HUES64 (cell line): ENCODE measurements around the gene ERBB3.
"Not testable (repeated sequence)": the region's sequence is repeated elsewhere in the genome, so short reads cannot be mapped to it uniquely, and the experiment has no call there.

Experiments
- H3K27ac ChIP-seq: 2 replicates; pipeline ENCODE4 v1.7.0; 2013; ENCODE audit warnings: low read depth, low read length, inconsistent platforms
- H3K27me3 ChIP-seq: 2 replicates; pipeline ENCODE4 v1.6.1; 2013; ENCODE audit warnings: mild to moderate bottlenecking, low read length; ENCODE audit not compliant: insufficient read depth
- H3K36me3 ChIP-seq: 2 replicates; pipeline ENCODE4 v1.6.1; 2013; ENCODE audit warnings: mild to moderate bottlenecking, low read length; ENCODE audit not compliant: insufficient read depth
- H3K4me1 ChIP-seq: 2 replicates; pipeline ENCODE4 v1.6.1; 2013; ENCODE audit warnings: mild to moderate bottlenecking, low read length, moderate library complexity; ENCODE audit not compliant: insufficient read depth
- H3K4me3 ChIP-seq: 2 replicates; pipeline ENCODE4 v1.5.1; 2013; ENCODE audit warnings: mild to moderate bottlenecking, low read length, moderate library complexity
- H3K9ac ChIP-seq: 2 replicates; pipeline ENCODE4 v1.6.1; 2013; ENCODE audit warnings: mild to moderate bottlenecking, low read depth, low read length
- H3K9me3 ChIP-seq: 2 replicates; pipeline ENCODE4 v1.6.1; 2013; ENCODE audit warnings: low read depth, low read length; ENCODE audit not compliant: insufficient read depth
- WGBS: fragments of 150-250, 120-280 bp; methylation state at CpG from one replicate; pipeline ENCODE4 v1.1.7; 2013; ENCODE audit warnings: missing lambda C conversion rate; 5-methylcytosine and 5-hydroxymethylcytosine counted together

Gene ERBB3

DNA sequence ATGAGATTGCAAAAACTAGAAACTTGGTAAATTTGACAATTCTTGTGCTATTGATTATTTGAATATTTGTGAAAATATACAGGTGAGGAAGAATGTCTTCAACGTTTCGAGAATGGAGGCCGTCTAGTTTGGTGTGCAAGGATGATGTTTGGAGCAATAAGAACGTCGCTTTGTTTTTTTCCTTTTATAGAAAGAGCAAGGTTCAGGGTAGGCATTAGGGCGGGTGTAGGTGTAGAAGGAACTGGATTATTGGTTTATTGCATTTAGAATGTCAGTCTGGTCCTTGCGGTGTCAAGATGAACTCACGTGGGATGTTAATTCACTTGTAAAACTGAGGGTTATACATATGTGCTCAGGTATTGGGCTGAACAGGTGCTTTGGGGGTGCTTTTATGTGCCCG lies 37.1 kb upstream of the ERBB3 start:
- Histone ChIP-seq H3K4me3 (peak overlapping the region; percentile 84), H3K9me3 (no peaks in the 10 kb centered on the region), H3K27me3 (no peaks in the 10 kb centered on the region), H3K9ac (peak overlapping the region; percentile 98), H3K36me3 (peaks cover 40% of the 10 kb centered on the region), H3K4me1 (peaks cover 2% of the 10 kb centered on the region; the same call in 1 of the 2 replicates), H3K27ac (peak overlapping the region; percentile 95)
- 50% methylated on average over 9 of the region's 9 CpGs for WGBS

DNA sequence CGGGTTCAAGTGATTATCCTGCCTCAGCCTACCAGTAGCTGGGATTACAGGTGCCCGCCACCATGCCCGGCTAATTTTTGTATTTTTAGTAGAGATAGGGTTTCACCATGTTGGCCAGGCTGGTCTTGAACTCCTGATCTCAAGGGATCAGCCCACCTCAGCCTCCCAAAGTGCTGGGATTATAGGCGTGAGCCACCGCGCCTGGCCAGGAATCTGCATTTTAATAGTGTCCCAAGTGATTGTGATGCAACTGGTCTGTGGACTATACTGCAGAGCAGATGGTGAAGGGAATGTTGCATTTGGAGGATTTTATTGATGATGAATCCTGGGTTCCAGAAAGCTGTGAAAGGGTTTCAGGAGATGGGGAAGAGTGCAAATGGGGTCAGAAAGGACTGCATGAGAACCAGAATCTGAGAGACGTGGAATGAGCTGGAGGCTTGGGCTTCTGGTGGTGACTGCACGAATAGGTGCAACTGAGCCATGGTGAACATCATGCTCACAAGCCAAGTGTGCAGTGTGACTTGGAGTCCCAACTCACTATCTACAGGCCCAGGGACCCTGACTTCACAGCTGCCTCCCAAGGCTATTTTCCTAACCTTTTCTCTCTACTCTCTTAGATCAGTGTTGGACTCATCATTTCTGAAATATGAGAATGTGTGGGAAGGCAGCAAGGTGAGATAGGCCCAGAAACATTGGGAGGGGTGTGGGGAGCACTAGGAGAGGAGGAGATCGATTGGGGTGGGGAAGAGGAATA lies 33.8 kb upstream of the ERBB3 start:
- H3K4me1 ChIP-seq = no peaks in the 10 kb centered on the region
- no peaks in the 10 kb centered on the region for H3K27me3 ChIP-seq
- whole genome bisulfite sequencing = 80% methylated on average over 8 of the region's 9 CpGs
- H3K36me3 ChIP-seq = peaks cover 34% of the 10 kb centered on the region
- no peaks in the 10 kb centered on the region for H3K9me3 ChIP-seq
- no peak overlapping the region for H3K9ac ChIP-seq
- H3K27ac ChIP-seq = peak overlapping the region; percentile 60; the same call in 1 of the 2 replicates
- no peak overlapping the region for H3K4me3 ChIP-seq

DNA sequence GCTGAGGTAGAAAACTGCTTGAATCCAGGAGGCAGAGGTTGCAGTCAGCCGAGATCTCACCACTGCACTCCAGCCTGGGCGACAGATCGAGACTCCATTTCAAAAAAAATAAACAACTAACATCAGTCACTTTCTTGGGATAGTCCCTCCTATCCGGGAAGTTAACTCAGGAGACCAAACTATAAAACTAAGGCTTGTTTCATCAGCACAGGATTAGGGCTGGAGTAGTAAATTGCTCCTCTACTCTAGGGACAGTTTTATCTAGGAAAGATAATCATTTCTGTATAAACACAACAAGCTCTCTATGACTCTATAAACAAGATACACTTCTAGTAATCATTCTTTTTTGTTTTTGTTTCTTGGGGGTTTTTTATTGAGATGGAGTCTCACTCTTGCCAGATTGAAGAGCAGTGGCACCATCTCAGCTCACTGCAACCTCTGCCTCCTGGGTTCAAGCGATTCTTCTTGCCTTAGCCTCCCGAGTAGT lies 26.5 kb upstream of the ERBB3 start:
- Histone ChIP-seq H3K9me3 (no peaks in the 10 kb centered on the region), H3K4me3 (no peak overlapping the region)
- 94% methylated on average over 6 of the region's 6 CpGs for WGBS

DNA sequence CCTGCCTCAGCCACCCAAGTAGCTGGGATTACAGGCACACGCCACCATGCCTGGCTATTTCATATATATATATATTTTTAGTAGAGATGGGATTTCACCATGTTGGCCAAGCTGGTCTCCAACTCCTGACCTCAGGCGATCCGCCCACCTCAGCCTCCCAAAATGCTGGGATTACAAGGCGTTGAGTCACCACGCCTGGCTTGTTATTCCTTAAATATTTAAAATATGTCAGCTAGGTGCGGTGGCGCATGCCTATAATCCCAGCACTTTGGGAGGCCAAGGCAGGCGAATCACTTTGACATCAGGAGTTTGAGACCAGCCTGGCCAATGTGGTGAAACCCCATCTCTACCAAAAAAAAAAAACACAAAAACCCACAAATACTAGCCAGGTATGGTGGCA lies 20.0 kb upstream of the ERBB3 start:
- not testable (repeated sequence) for H3K9me3 ChIP-seq, H3K27ac ChIP-seq, H3K36me3 ChIP-seq, H3K4me3 ChIP-seq, H3K4me1 ChIP-seq, H3K27me3 ChIP-seq, H3K9ac ChIP-seq
- WGBS = 83% methylated on average over 7 of the region's 8 CpGs

More for the DNA sequence above, 26.5 kb upstream of the ERBB3 start:
- no peaks in the 10 kb centered on the region for H3K4me1 ChIP-seq
- H3K9ac ChIP-seq = no peak overlapping the region
- H3K27me3 ChIP-seq = no peaks in the 10 kb centered on the region
- no peak overlapping the region for H3K27ac ChIP-seq
- no peaks in the 10 kb centered on the region for H3K36me3 ChIP-seq

DNA sequence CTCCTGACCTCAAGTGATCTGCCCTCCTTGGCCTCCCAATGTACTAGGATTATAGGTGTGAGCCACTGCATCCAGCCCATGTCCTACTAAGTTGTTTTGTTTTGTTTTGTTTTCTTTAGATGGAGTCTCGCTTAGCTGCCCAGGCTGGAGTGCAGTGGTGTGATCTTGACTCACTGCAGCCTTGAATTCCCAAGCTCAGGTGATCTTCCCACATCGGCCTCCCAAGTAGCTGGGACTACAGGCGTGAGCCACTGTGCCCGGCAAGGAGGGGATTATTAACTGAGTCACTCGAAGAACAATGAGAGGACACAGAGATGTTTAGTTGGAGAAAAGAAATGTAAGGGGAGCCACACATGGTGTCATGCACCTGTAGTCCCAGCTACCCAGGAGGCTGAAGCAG lies 18.0 kb upstream of the ERBB3 start:
- Histone ChIP-seq H3K4me1 (no peaks in the 10 kb centered on the region), H3K4me3 (no peak overlapping the region), H3K9me3 (no peaks in the 10 kb centered on the region), H3K27ac (no peak overlapping the region), H3K9ac (no peak overlapping the region), H3K36me3 (no peaks in the 10 kb centered on the region), H3K27me3 (no peaks in the 10 kb centered on the region)
- WGBS = 73% methylated on average over 5 of the region's 5 CpGs

DNA sequence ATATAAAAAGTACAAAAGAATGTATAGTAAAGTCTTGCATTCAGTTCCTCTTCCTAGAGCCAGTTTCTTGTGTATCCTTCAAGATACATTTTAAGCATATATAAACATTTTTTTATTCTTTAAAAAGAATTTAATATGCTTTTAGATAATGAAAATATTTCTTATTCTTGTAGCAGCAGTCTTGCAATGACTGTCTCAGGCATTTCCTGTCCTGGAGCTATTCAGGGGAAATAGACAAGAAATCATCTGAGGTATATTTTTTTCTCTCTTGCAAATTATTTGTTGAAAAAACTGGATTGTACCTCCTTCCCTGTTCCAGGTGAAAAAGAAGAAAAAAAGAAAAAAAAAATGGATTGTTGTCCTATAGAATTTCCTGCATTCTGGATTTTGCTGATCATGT lies 17.0 kb upstream of the ERBB3 start:
- Histone ChIP-seq H3K4me3 (no peak overlapping the region), H3K9me3 (no peaks in the 10 kb centered on the region), H3K27me3 (no peaks in the 10 kb centered on the region), H3K9ac (no peak overlapping the region), H3K27ac (no peak overlapping the region), H3K36me3 (no peaks in the 10 kb centered on the region), H3K4me1 (no peaks in the 10 kb centered on the region)

DNA sequence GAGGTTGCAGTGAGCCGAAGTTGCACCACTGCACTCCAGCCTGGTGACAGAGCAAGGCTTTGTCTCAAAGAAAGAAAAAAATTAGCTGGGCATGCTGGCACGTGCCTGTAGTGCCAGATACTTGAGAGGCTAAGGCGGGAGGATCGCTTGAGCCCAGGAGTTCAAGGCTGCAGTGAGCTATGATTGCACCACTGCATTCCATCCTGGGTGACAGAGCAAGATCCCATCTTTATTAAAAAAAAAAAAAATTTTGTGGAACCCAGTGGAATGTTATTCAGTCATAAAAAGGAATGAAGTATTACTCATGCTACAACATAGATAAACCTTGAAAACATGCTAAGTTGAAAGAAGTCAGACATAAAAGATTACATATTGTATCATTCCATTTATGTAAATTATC lies 8.3 kb upstream of the ERBB3 start:
- Histone ChIP-seq H3K27ac (no peak overlapping the region), H3K4me3 (no peak overlapping the region), H3K36me3 (no peaks in the 10 kb centered on the region), H3K27me3 (no peaks in the 10 kb centered on the region), H3K9ac (no peak overlapping the region), H3K9me3 (no peaks in the 10 kb centered on the region), H3K4me1 (no peaks in the 10 kb centered on the region)
- WGBS = 91% methylated on average over 4 of the region's 4 CpGs

DNA sequence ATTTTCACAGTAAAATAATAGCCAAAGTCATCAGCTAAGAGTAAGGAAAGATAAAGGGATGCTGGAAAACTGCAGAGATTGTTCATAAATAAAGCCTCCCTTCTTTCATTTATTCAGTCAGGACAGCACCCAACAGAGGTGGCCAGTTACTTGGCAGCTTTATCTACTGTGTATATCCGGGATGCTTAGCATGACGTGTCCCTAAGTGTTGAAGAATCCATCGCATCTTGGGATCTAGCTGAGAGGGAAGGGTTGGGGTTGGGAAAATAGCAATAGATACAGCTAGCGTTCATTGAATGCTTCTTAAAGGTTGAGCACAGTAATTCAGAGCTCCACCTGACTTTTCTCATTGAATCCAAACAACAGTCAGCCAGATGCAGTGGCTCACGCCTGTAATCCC lies 5.6 kb upstream of the ERBB3 start:
- Histone ChIP-seq H3K27me3 (no peaks in the 10 kb centered on the region), H3K9me3 (peaks cover 2% of the 10 kb centered on the region; the same call in 1 of the 2 replicates), H3K36me3 (no peaks in the 10 kb centered on the region), H3K4me1 (peaks cover 4% of the 10 kb centered on the region; the same call in 1 of the 2 replicates), H3K9ac (no peak overlapping the region), H3K4me3 (no peak overlapping the region), H3K27ac (no peak overlapping the region)
- 93% methylated on average over 5 of the region's 5 CpGs for WGBS

DNA sequence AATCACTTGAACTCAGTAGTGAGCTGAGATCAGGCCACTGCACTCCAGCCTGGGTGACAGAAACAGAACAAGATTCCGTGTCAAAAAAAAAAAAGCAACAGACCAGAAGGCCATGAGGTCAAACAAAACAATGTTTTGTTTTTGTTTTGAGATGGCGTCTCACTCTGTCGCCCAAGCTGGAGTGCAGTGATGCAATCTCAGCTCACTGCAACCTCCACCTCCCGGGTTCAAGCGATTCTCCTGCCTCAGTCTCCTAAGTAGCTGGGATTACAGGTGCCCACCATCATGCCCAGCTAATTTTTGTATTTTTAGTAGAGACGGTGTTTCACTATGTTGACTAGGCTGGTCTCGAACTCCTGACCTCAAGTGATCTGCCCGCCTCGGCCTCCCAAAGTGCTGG lies 2.0 kb upstream of the ERBB3 start:
- not testable (repeated sequence) for H3K27ac ChIP-seq, H3K27me3 ChIP-seq, H3K9me3 ChIP-seq, H3K4me3 ChIP-seq, H3K36me3 ChIP-seq, H3K9ac ChIP-seq
- WGBS = 95% methylated on average over 9 of the region's 9 CpGs
- H3K4me1 ChIP-seq = peaks cover 17% of the 10 kb centered on the region; the same call in 1 of the 2 replicates

DNA sequence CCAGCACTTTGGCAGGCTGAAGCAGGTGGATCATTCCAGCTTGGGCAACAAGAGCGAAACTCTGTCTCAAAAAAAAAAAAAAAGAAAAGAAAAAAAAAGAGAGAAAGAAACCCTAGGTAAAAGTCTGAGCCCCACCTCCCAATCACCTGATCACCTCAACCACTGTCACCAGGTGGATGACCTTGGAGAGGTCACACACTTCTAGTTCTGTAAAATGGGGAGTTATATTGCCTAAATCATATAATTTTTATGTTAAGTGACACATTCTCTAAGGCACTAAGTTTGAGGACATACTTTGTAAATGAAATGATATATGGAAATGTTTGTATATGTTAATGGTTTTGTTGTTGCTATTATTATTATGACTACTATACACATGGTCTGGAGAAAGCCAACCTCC lies 1.5 kb upstream of the ERBB3 start:
- no CpG with 5 or more reads among the region's 1 CpG for WGBS
- Histone ChIP-seq H3K27me3 (no peaks in the 10 kb centered on the region; the same call in 1 of the 2 replicates), H3K27ac (peak overlapping the region; percentile 93; the same call in 1 of the 2 replicates), H3K36me3 (peaks cover under 1% of the 10 kb centered on the region), H3K4me3 (peak overlapping the region; percentile 84), H3K4me1 (peaks cover 17% of the 10 kb centered on the region; the same call in 1 of the 2 replicates), H3K9ac (no peak overlapping the region), H3K9me3 (peaks cover 2% of the 10 kb centered on the region; the same call in 1 of the 2 replicates)

DNA sequence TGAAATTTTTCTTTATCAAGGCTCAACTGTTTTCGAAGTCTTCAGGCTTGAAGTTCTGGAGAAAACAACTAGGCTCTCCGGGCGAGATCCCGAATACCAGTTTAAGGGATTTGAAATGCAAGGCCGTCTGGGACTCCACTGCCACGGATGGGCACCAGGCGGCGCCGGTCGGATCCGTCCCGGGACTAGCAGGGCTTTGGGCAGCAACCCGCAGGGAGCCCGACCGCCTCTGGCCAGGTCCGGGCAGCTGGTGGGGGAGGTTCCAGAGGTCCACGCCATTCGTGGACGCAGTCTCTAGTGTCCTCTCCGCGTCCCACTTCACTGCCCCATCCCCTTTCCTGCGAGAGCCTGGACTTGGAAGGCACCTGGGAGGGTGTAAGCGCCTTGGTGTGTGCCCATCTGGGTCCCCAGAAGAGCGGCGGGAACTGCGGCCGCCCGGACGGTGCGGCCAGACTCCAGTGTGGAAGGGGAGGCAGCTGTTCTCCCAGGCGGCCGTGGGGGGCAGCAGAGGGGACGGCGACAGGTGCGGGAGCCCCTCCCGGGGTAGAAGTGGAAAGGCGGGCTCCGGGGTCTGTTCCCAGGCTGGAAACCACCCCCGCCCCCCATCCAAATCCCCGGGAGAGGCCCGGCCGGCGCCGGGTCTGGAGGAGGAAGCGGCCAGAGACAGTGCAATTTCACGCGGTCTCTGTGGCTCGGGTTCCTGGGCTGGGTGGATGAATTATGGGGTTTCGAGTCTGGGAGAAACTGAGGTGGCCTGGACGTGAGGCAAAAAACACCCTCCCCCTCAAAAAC lies 838 bp upstream of the ERBB3 start:
- Histone ChIP-seq H3K27me3 (no peaks in the 10 kb centered on the region; the same call in 1 of the 2 replicates), H3K4me1 (peaks cover 17% of the 10 kb centered on the region; the same call in 1 of the 2 replicates), H3K27ac (peak overlapping the region; percentile 93), H3K36me3 (peaks cover 8% of the 10 kb centered on the region), H3K9me3 (peaks cover 2% of the 10 kb centered on the region; the same call in 1 of the 2 replicates), H3K9ac (peak overlapping the region; percentile 80), H3K4me3 (peak overlapping the region; percentile 84)
- WGBS = 2% methylated on average over 48 of the region's 50 CpGs
